HCT116 (cell line): ENCODE measurements around the gene SLA2. TPM values are rescaled to one million over a fixed set of nuclear protein-coding genes. Genes with fewer than 3 reads are reported as not detected.

ENCODE experiments used
- ATF3 ChIP-seq: IDR thresholded peaks from 2 replicates; pipeline ENCODE4 v1.6.1; 2012
- CEBPB ChIP-seq: IDR thresholded peaks from 2 replicates; pipeline ENCODE4 v1.6.1; 2012; ENCODE audit warnings: low read depth
- FOSL1 ChIP-seq: IDR thresholded peaks from 2 replicates; pipeline ENCODE4 v1.6.1; 2012; ENCODE audit warnings: low read depth
- POLR2AphosphoS5 ChIP-seq: IDR thresholded peaks from 2 replicates; pipeline ENCODE4 v1.6.1; 2011; ENCODE audit warnings: mild to moderate bottlenecking, low read depth, low read length, moderate library complexity
- REST ChIP-seq: IDR thresholded peaks from 2 replicates; pipeline ENCODE4 v1.6.1; 2012; ENCODE audit warnings: low read depth
- ZBTB33 ChIP-seq: IDR thresholded peaks from 2 replicates; pipeline ENCODE4 v1.6.1; 2011; ENCODE audit warnings: mild to moderate bottlenecking, low read length, moderate library complexity; ENCODE audit not compliant: insufficient replicate concordance; ENCODE audit errors: extremely low read depth
- total RNA-seq: library from RNA; stranded (reverse); gene quantifications from one replicate; pipeline ENCODE4 v1.2.1, GENCODE V29; 2021; ENCODE audit not compliant: unreplicated experiment

Gene SLA2
- total RNA-seq, 1 experiment from 2014 or later = 0.12 TPM

- TF ChIP-seq ZBTB33 = no peak
- TF ChIP-seq CEBPB = no peak
- no peak for TF ChIP-seq FOSL1
- TF ChIP-seq POLR2AphosphoS5 = no peak
- TF ChIP-seq ATF3 = no peak
- TF ChIP-seq REST = no peak
Measured at GRCh38 chr20:36573798-36574365, 72.1 kb downstream of the SLA2 start (continued).
